GM19455 (cell line): Measurements from ENCODE around the gene PVALEF.

ENCODE experiments used
- ATAC-seq: cut with Tn5 transposase; IDR thresholded peaks from one replicate; pipeline ENCODE4 v1.9.1; 2021; ENCODE audit not compliant: unreplicated experiment

PVALEF gene

GRCh38 chr17:81128338-81128737 lies 37.0 kb upstream of the PVALEF start:
- no peak for ATAC-seq

GRCh38 chr17:81128774-81129173 lies 36.5 kb upstream of the PVALEF start:
- ATAC-seq = no peak

- no peak for ATAC-seq
Observed at GRCh38 chr17:81129289-81129688, 36.0 kb upstream of the PVALEF start.

GRCh38 chr17:81129711-81130367 lies 35.5 kb upstream of the PVALEF start:
- no peak for ATAC-seq

- no peak for ATAC-seq
Observed at GRCh38 chr17:81130385-81131361, 34.6 kb upstream of the PVALEF start.

GRCh38 chr17:81131486-81132196 lies 33.7 kb upstream of the PVALEF start:
- ATAC-seq = no peak

- ATAC-seq = no peak
Observed at GRCh38 chr17:81132197-81132540, 33.1 kb upstream of the PVALEF start.

GRCh38 chr17:81132770-81133723 lies 32.3 kb upstream of the PVALEF start:
- no peak for ATAC-seq

- no peak for ATAC-seq
Observed at GRCh38 chr17:81134064-81134781, 31.1 kb upstream of the PVALEF start.

GRCh38 chr17:81135505-81136278 lies 29.6 kb upstream of the PVALEF start:
- ATAC-seq = no peak

GRCh38 chr17:81136366-81136765 lies 28.9 kb upstream of the PVALEF start:
- ATAC-seq = no peak

- no peak for ATAC-seq
Observed at GRCh38 chr17:81137248-81137647, 28.1 kb upstream of the PVALEF start.

- ATAC-seq = no peak
Observed at GRCh38 chr17:81138083-81138482, 27.2 kb upstream of the PVALEF start.

- no peak for ATAC-seq
Observed at GRCh38 chr17:81138500-81138899, 26.8 kb upstream of the PVALEF start.

GRCh38 chr17:81139428-81139827 lies 25.9 kb upstream of the PVALEF start:
- ATAC-seq = no peak

GRCh38 chr17:81140018-81140417 lies 25.3 kb upstream of the PVALEF start:
- ATAC-seq = no peak

GRCh38 chr17:81140695-81141094 lies 24.6 kb upstream of the PVALEF start:
- ATAC-seq = no peak

GRCh38 chr17:81142301-81143199 lies 22.8 kb upstream of the PVALEF start:
- ATAC-seq = no peak
